ENCODE data around the gene PCSK5.

Gene PCSK5

DNA sequence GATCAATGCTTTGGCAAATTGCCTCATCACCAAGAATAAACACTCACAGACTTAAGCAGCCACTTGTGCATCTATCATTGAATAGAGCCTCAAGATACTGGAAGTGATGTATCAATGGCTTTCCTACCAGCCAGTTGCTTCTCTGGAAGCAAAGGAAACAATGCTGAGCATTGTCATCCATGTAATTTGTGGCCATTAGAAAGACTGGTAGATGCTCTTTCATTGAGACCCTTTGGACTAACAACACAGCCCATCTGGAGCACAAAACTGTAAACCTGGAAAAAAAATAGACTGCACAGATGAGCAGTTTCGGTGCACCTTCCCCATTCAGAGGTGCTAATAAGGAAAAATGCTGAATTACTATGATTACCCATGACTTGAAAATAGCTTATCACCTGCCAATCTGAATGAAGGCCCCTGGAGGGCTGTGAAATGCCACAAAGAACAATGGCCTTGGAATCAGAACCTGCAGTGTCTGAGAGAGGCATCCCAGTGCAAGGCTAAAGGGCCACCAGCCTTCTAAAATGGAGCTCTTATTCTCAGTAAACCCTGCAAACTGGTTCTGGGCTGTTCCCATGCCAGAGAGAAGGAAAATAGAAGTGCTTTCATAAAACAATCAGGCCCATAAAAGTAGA, 376.3 kb downstream of the PCSK5 start:
- TF ChIP-seq, protein P1, sequence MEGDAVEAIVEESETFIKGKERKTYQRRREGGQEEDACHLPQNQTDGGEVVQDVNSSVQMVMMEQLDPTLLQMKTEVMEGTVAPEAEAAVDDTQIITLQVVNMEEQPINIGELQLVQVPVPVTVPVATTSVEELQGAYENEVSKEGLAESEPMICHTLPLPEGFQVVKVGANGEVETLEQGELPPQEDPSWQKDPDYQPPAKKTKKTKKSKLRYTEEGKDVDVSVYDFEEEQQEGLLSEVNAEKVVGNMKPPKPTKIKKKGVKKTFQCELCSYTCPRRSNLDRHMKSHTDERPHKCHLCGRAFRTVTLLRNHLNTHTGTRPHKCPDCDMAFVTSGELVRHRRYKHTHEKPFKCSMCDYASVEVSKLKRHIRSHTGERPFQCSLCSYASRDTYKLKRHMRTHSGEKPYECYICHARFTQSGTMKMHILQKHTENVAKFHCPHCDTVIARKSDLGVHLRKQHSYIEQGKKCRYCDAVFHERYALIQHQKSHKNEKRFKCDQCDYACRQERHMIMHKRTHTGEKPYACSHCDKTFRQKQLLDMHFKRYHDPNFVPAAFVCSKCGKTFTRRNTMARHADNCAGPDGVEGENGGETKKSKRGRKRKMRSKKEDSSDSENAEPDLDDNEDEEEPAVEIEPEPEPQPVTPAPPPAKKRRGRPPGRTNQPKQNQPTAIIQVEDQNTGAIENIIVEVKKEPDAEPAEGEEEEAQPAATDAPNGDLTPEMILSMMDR (IDR thresholded peaks at IDR 0.05; ENCODE audit: borderline replicate concordance, control extremely low read depth, extremely low read depth, insufficient read depth, missing control alignments): no peak
- in situ Hi-C loops (cut with MboI; ENCODE audit: low sequenced_read_pairs, unreplicated experiment): no loop called here
- DNase-seq (ENCODE audit: low spot score): no peak

DNA sequence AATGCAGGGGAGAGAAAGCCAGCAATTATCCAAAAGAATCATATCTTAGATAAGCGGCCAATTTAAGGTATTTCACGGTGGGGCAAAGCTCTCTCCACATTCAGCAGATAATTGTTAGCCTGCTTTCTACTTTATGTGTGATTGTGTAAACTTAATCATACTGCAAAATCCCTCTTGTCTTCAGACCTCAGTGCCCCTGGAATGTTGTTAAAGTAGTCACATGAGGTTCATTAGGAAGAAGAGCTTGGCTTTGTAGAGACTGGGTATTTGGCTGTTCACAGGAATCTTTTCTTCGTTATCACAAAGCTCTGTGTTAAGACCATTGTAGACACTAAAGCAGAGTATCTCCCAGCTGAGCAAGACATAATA, 376.8 kb downstream of the PCSK5 start:
- no peak for DNase-seq (ENCODE audit: low spot score)
- TF ChIP-seq, protein P1 (IDR thresholded peaks at IDR 0.05; ENCODE audit: borderline replicate concordance, control extremely low read depth, extremely low read depth, insufficient read depth, missing control alignments): no peak
- in situ Hi-C loops (cut with MboI; ENCODE audit: low sequenced_read_pairs, unreplicated experiment): no loop called here

DNA sequence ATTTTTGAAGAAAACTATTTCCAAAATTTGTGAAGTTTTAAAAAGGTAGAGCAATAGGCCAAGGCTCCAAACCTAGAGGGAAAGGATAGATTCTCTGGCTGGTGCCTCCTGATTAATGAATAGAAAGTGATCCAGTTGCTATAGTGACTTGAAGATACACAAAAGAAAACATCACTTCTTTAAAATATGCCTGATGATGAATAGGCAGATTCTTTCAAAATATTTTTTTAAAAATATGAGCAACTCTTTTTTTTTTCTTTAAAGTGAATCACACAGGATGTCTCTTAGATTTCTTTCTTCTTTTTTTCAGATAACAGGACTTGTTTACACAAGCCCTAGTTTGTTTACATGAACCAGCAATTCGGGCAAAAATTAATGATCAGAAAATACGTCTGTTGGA, 379.3 kb downstream of the PCSK5 start:
- in situ Hi-C loops (cut with MboI; ENCODE audit: low sequenced_read_pairs, unreplicated experiment): no loop called here
- TF ChIP-seq, protein P1 (IDR thresholded peaks at IDR 0.05; ENCODE audit: borderline replicate concordance, control extremely low read depth, extremely low read depth, insufficient read depth, missing control alignments): no peak
- no peak for DNase-seq (ENCODE audit: low spot score)

DNA sequence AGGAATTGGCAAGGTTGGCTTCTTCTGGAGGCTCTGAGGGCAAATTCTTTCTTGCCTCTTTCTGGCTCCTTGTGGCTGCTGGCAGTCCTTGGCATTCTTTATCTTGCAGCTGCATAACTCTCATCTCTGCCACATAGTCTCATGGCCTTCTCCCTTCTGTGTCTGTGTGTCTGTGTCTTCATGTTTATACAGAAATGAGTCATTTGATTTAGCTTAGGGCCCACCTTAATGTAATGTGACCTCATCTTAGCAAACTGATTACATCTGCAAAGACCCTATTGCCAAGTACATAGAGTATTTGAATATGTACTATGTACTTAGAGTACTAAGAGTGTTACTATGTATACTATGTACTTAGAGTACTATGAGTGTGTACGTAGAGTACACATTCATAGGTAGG, 381.3 kb downstream of the PCSK5 start:
- TF ChIP-seq, protein P1 (IDR thresholded peaks at IDR 0.05; ENCODE audit: borderline replicate concordance, control extremely low read depth, extremely low read depth, insufficient read depth, missing control alignments): no peak
- DNase-seq (ENCODE audit: low spot score): no peak
- in situ Hi-C loops (cut with MboI; ENCODE audit: low sequenced_read_pairs, unreplicated experiment): no loop called here

DNA sequence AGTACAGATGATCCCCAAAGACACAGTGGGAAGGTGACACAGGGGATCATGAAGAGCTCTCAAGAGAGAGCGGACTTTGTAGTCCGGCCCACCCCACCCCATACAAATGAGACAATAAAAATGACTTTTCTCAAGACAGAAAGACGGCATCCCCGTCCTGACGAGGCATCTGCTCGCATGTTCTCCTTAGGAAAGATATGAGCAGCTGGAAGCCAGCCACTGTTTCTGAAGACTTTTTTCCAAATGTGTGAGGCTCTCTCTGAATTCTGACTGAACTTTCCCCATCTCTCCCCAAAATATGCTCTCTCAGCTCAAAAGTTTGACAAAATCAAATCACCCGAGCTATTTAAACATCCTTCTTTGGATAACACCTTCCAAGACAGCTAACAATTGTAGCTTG, 398.6 kb downstream of the PCSK5 start:
- in situ Hi-C loops (cut with MboI; ENCODE audit: low sequenced_read_pairs, unreplicated experiment): no loop called here
- TF ChIP-seq, protein P1 (IDR thresholded peaks at IDR 0.05; ENCODE audit: borderline replicate concordance, control extremely low read depth, extremely low read depth, insufficient read depth, missing control alignments): no peak
- DNase-seq (ENCODE audit: low spot score): no peak

DNA sequence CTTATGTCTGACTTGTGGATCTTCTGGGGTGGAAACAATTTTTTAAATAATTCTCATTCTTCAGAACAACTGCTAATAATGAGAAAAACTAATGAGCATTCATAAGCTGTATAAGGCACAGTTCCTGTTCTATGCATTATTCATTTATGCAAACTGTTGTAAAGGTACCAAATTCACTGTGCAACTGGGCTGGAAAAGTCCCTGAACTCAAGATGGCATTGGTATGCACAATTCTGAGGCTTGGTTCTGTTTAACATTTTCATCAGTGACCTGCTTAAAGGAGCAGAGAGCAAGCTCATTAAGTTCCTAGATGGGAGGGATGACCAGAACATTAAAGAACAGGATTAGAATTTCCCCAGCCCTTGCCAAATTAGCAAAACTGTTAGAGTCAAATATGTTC, 399.2 kb downstream of the PCSK5 start:
- TF ChIP-seq, protein P1 (IDR thresholded peaks at IDR 0.05; ENCODE audit: borderline replicate concordance, control extremely low read depth, extremely low read depth, insufficient read depth, missing control alignments): no peak
- in situ Hi-C loops (cut with MboI; ENCODE audit: low sequenced_read_pairs, unreplicated experiment): no loop called here

More for the DNA sequence above, 399.2 kb downstream of the PCSK5 start:
- DNase-seq (ENCODE audit: low spot score): no peak

Measured in GM13976 (cell line).